Measurements from ENCODE around the gene TBC1D2B. TPM values are rescaled to one million over a fixed set of nuclear protein-coding genes. Genes with fewer than 3 reads are reported as not detected.

The TBC1D2B gene
- total RNA-seq, 2 experiments from 2014 or later = 49.3 to 52.0 TPM

- Mint-ChIP-seq H3K27me3 (no peaks in the 10 kb centered on the region), H3K4me3 (no peak overlapping the region), H3K9me3 (ENCODE audit: low read depth) (no peaks in the 10 kb centered on the region), H3K27ac (peak overlapping the region; percentile 8), H3K4me1 (peaks cover 35% of the 10 kb centered on the region), H3K36me3 (ENCODE audit: low read depth) (peaks cover 7% of the 10 kb centered on the region)
- intact Hi-C loops (cut with DNase I, micrococcal nuclease) = no loop called here
- DNase-seq = no peak
- POLR2A ChIA-PET = no interaction called here
- no peak for ATAC-seq
- CTCF ChIA-PET = interaction anchor here (0.6 to 5.4 kb wide), 2 partner anchors 10 to 12 kb away, joined by 4 to 34 read pairs; no protein-coding TSS in a partner anchor
Observed at GRCh38 chr15:78063217-78063616, 14.3 kb downstream of the TBC1D2B start.

- peaks cover 47% of the 10 kb centered on the region for H3K4me1 Mint-ChIP-seq
- peaks cover 7% of the 10 kb centered on the region for H3K36me3 Mint-ChIP-seq (ENCODE audit: low read depth)
- peak overlapping the region; percentile 63 for H3K4me3 Mint-ChIP-seq
- H3K27ac Mint-ChIP-seq = peak overlapping the region; percentile 77
- CTCF ChIA-PET = interaction anchor here (0.9 to 5.4 kb wide), 5 partner anchors 9 to 73 kb away, joined by 3 to 34 read pairs (median 6); no protein-coding TSS in a partner anchor
- ATAC-seq = peak; percentile 75
- peak; percentile 66 for DNase-seq
- H3K27me3 Mint-ChIP-seq = no peaks in the 10 kb centered on the region
- POLR2A ChIA-PET = interaction anchor here (0.8 to 1.6 kb wide), 4 partner anchors 10 to 27 kb away, joined by 4 to 6 read pairs (median 6); no protein-coding TSS in a partner anchor
- H3K9me3 Mint-ChIP-seq (ENCODE audit: low read depth) = no peaks in the 10 kb centered on the region
- intact Hi-C loops (cut with DNase I, micrococcal nuclease) = loop anchor here in 1 of 2 experiments (1.0 kb wide), 1 partner anchor 10 kb away; no protein-coding TSS in a partner anchor
Observed at GRCh38 chr15:78061963-78062427, 15.5 kb downstream of the TBC1D2B start.

GRCh38 chr15:78060232-78060631 is 17.3 kb downstream of the TBC1D2B start:
- DNase-seq (peak; percentile 63), ATAC-seq (peak; percentile 40)
- H3K4me1 Mint-ChIP-seq = peaks cover 64% of the 10 kb centered on the region
- peaks cover 6% of the 10 kb centered on the region for H3K36me3 Mint-ChIP-seq (ENCODE audit: low read depth)
- no peaks in the 10 kb centered on the region for H3K9me3 Mint-ChIP-seq (ENCODE audit: low read depth)
- no peaks in the 10 kb centered on the region for H3K27me3 Mint-ChIP-seq
- intact Hi-C loops (cut with DNase I, micrococcal nuclease) = no loop called here
- ChIA-PET POLR2A (interaction anchor here (0.6 kb wide), 1 partner anchor 16 kb away, joined by 3 read pairs; no protein-coding TSS in a partner anchor), CTCF (interaction anchor here (0.7 to 5.4 kb wide), 8 partner anchors 9 to 48 kb away, joined by 3 to 34 read pairs (median 6); no protein-coding TSS in a partner anchor)
- no peak overlapping the region for H3K4me3 Mint-ChIP-seq
- H3K27ac Mint-ChIP-seq = peak overlapping the region; percentile 86

GRCh38 chr15:78059110-78059839 is 18.2 kb downstream of the TBC1D2B start:
- Mint-ChIP-seq H3K4me1 (peaks cover 73% of the 10 kb centered on the region), H3K27ac (peak overlapping the region; percentile 86), H3K4me3 (no peak overlapping the region), H3K9me3 (ENCODE audit: low read depth) (no peaks in the 10 kb centered on the region), H3K27me3 (no peaks in the 10 kb centered on the region), H3K36me3 (ENCODE audit: low read depth) (peaks cover 6% of the 10 kb centered on the region)
- no peak for ATAC-seq
- intact Hi-C loops (cut with DNase I, micrococcal nuclease) = loop anchor here in 1 of 2 experiments (1.0 kb wide), 1 partner anchor 9 kb away; no protein-coding TSS in a partner anchor
- DNase-seq = no peak
- POLR2A ChIA-PET = interaction anchor here (1.0 to 1.2 kb wide), 2 partner anchors 9 kb away, joined by 3 to 9 read pairs; no protein-coding TSS in a partner anchor
- CTCF ChIA-PET = interaction anchor here (0.6 to 5.4 kb wide), 8 partner anchors 8 to 679 kb away, joined by 3 to 34 read pairs (median 6); no protein-coding TSS in a partner anchor

GRCh38 chr15:78058401-78058935 is 19.0 kb downstream of the TBC1D2B start:
- intact Hi-C loops (cut with DNase I, micrococcal nuclease) = no loop called here
- ATAC-seq = no peak
- Mint-ChIP-seq H3K27me3 (no peaks in the 10 kb centered on the region), H3K36me3 (ENCODE audit: low read depth) (peaks cover 12% of the 10 kb centered on the region), H3K9me3 (ENCODE audit: low read depth) (no peaks in the 10 kb centered on the region), H3K27ac (peak overlapping the region; percentile 86), H3K4me3 (no peak overlapping the region), H3K4me1 (peaks cover 81% of the 10 kb centered on the region)
- ChIA-PET CTCF (interaction anchor here (1.5 to 5.4 kb wide), 4 partner anchors 7 to 24 kb away, joined by 4 to 34 read pairs (median 14); no protein-coding TSS in a partner anchor), POLR2A (interaction anchor here (0.9 to 1.2 kb wide), 3 partner anchors 8 to 21 kb away, joined by 3 to 9 read pairs (median 4); no protein-coding TSS in a partner anchor)
- no peak for DNase-seq

- Mint-ChIP-seq H3K27me3 (no peaks in the 10 kb centered on the region), H3K4me1 (peaks cover 88% of the 10 kb centered on the region), H3K36me3 (ENCODE audit: low read depth) (peaks cover 18% of the 10 kb centered on the region), H3K27ac (peak overlapping the region; percentile 61), H3K4me3 (no peak overlapping the region), H3K9me3 (ENCODE audit: low read depth) (no peaks in the 10 kb centered on the region)
- intact Hi-C loops (cut with DNase I, micrococcal nuclease) = loop anchor here in 1 of 2 experiments (1.0 kb wide), 1 partner anchor 10 kb away; no protein-coding TSS in a partner anchor
- ATAC-seq = no peak
- ChIA-PET CTCF (interaction anchor here (1.3 to 3.6 kb wide), 2 partner anchors 11 to 13 kb away, joined by 3 to 21 read pairs; no protein-coding TSS in a partner anchor), POLR2A (interaction anchor here (0.9 kb wide), 1 partner anchor 20 kb away, joined by 4 read pairs; no protein-coding TSS in a partner anchor)
- DNase-seq = no peak
Observed at GRCh38 chr15:78057803-78058202, 19.7 kb downstream of the TBC1D2B start.

- CTCF ChIA-PET = interaction anchor here (1.3 to 10.3 kb wide), 4 partner anchors 9 to 22 kb away, joined by 3 to 74 read pairs (median 4); no protein-coding TSS in a partner anchor
- intact Hi-C loops (cut with DNase I, micrococcal nuclease) = loop anchor here in 1 of 2 experiments (1.0 kb wide), 1 partner anchor 12 kb away; no protein-coding TSS in a partner anchor
- Mint-ChIP-seq H3K9me3 (ENCODE audit: low read depth) (no peaks in the 10 kb centered on the region), H3K4me1 (peaks cover 91% of the 10 kb centered on the region), H3K4me3 (peak overlapping the region; percentile 8), H3K27me3 (no peaks in the 10 kb centered on the region), H3K27ac (peak overlapping the region; percentile 69), H3K36me3 (ENCODE audit: low read depth) (peaks cover 26% of the 10 kb centered on the region)
- peak; percentile 38 for DNase-seq
- POLR2A ChIA-PET = interaction anchor here (0.7 kb wide), 1 partner anchor 12 kb away, joined by 4 read pairs; no protein-coding TSS in a partner anchor
- ATAC-seq = peak; percentile 35
Observed at GRCh38 chr15:78056714-78057269, 20.7 kb downstream of the TBC1D2B start.

- no peak overlapping the region for H3K4me3 Mint-ChIP-seq
- H3K4me1 Mint-ChIP-seq = peaks cover 94% of the 10 kb centered on the region
- peak; percentile 49 for DNase-seq
- H3K27ac Mint-ChIP-seq = peak overlapping the region; percentile 87
- intact Hi-C loops (cut with DNase I, micrococcal nuclease) = no loop called here
- H3K9me3 Mint-ChIP-seq (ENCODE audit: low read depth) = no peaks in the 10 kb centered on the region
- no peaks in the 10 kb centered on the region for H3K27me3 Mint-ChIP-seq
- ChIA-PET POLR2A (interaction anchor here (0.7 kb wide), 1 partner anchor 13 kb away, joined by 4 read pairs; no protein-coding TSS in a partner anchor), CTCF (interaction anchor here (0.7 to 10.3 kb wide), 6 partner anchors 8 to 33 kb away, joined by 3 to 74 read pairs (median 3); no protein-coding TSS in a partner anchor)
- peak; percentile 29 for ATAC-seq
- peaks cover 26% of the 10 kb centered on the region for H3K36me3 Mint-ChIP-seq (ENCODE audit: low read depth)
Observed at GRCh38 chr15:78055919-78056713, 21.4 kb downstream of the TBC1D2B start.

GRCh38 chr15:78054966-78055365 is 22.5 kb downstream of the TBC1D2B start:
- Mint-ChIP-seq H3K9me3 (ENCODE audit: low read depth) (no peaks in the 10 kb centered on the region), H3K27me3 (no peaks in the 10 kb centered on the region), H3K36me3 (ENCODE audit: low read depth) (peaks cover 28% of the 10 kb centered on the region), H3K4me1 (peaks cover 98% of the 10 kb centered on the region), H3K27ac (peak overlapping the region; percentile 87), H3K4me3 (no peak overlapping the region)
- ChIA-PET POLR2A (no interaction called here), CTCF (interaction anchor here (1.3 to 10.3 kb wide), 7 partner anchors 8 to 141 kb away, joined by 3 to 74 read pairs (median 5); no protein-coding TSS in a partner anchor)
- intact Hi-C loops (cut with DNase I, micrococcal nuclease) = no loop called here
- ATAC-seq = no peak
- no peak for DNase-seq

GRCh38 chr15:78054518-78054917 is 23.0 kb downstream of the TBC1D2B start:
- Mint-ChIP-seq H3K27ac (no peak overlapping the region), H3K4me3 (no peak overlapping the region), H3K27me3 (no peaks in the 10 kb centered on the region), H3K36me3 (ENCODE audit: low read depth) (peaks cover 30% of the 10 kb centered on the region), H3K4me1 (peaks cover 98% of the 10 kb centered on the region), H3K9me3 (ENCODE audit: low read depth) (no peaks in the 10 kb centered on the region)
- intact Hi-C loops (cut with DNase I, micrococcal nuclease) = no loop called here
- DNase-seq (no peak), ATAC-seq (no peak)
- POLR2A ChIA-PET = no interaction called here
- CTCF ChIA-PET = interaction anchor here (0.9 to 10.3 kb wide), 8 partner anchors 8 to 141 kb away, joined by 3 to 74 read pairs (median 5); no protein-coding TSS in a partner anchor
